ENCODE data around the gene KCNK4.

GRCh38 chr11:64268893-64269539 lies 22.1 kb upstream of the KCNK4 start:
- TF ChIP-seq EP300 (IDR thresholded peaks at IDR 0.05): no peak
- no peak for TF ChIP-seq POLR2AphosphoS5 (IDR thresholded peaks at IDR 0.05)
- TF ChIP-seq CTCF (IDR thresholded peaks at IDR 0.05): no peak
